Smooth muscle cell (in vitro differentiated cells): ENCODE measurements around the gene MSH6. TPM values are rescaled to one million over a fixed set of nuclear protein-coding genes. Genes with fewer than 3 reads are reported as not detected.
A peak's percentile ranks its signal among the peaks of the same experiment; 100 is the strongest.

ENCODE experiments used
- DNase-seq: peaks from one replicate; lab custom pipeline; 2025; ENCODE audit not compliant: unreplicated experiment; lab: John Stamatoyannopoulos, UW
- H2AFZ ChIP-seq: fragments of 200-600 bp; sonication (generic); 2 replicates; pipeline ENCODE4 v1.6.0; 2016; ENCODE audit warnings: antibody characterized with exemption, low read depth, mild to moderate bottlenecking
- H3F3A ChIP-seq: fragments of 200-600 bp; sonication (generic); 2 replicates; pipeline ENCODE4 v1.6.0; 2017; ENCODE audit warnings: antibody characterized with exemption, low read depth
- H3K27ac ChIP-seq: fragments of 200-600 bp; sonication (generic); 2 replicates; pipeline ENCODE4 v1.5.1; 2016; ENCODE audit warnings: low read depth, mild to moderate bottlenecking
- H3K27me3 ChIP-seq: fragments of 200-600 bp; sonication (generic); 2 replicates; pipeline ENCODE4 v1.6.1; 2016; ENCODE audit warnings: low read depth, mild to moderate bottlenecking
- H3K36me3 ChIP-seq: fragments of 200-600 bp; sonication (generic); 2 replicates; pipeline ENCODE4 v1.5.1; 2016; ENCODE audit warnings: low read depth
- H3K4me1 ChIP-seq: fragments of 200-600 bp; sonication (generic); 2 replicates; pipeline ENCODE4 v1.5.1; 2016; ENCODE audit warnings: low read depth
- H3K4me2 ChIP-seq: fragments of 200-600 bp; sonication (generic); 2 replicates; pipeline ENCODE4 v1.6.0; 2016; ENCODE audit warnings: mild to moderate bottlenecking
- H3K4me3 ChIP-seq: fragments of 200-600 bp; sonication (generic); 2 replicates; pipeline ENCODE4 v1.5.1; 2016; ENCODE audit warnings: mild to moderate bottlenecking
- H3K79me2 ChIP-seq: fragments of 200-600 bp; sonication (generic); 2 replicates; pipeline ENCODE4 v1.6.0; 2016; ENCODE audit warnings: low read depth, mild to moderate bottlenecking
- H3K9ac ChIP-seq: fragments of 200-600 bp; sonication (generic); 2 replicates; pipeline ENCODE4 v1.6.0; 2016; ENCODE audit warnings: low read depth
- H3K9me3 ChIP-seq: fragments of 200-600 bp; sonication (generic); replicated peaks from 2 replicates; pipeline ENCODE4 v1.5.1; 2016; ENCODE audit warnings: low read depth
- H4K20me1 ChIP-seq: fragments of 200-600 bp; sonication (generic); 2 replicates; pipeline ENCODE4 v1.6.0; 2016; ENCODE audit warnings: low read depth
- WGBS: methylation state at CpG from one replicate; pipeline ENCODE4 v1.1.7; 2016; ENCODE audit warnings: low lambda C conversion rate; 5-methylcytosine and 5-hydroxymethylcytosine counted together
- polyA plus RNA-seq: library from polyadenylated mRNA; unstranded; fragments of >200 nt; fragmentation: Nextera tagmentation; extraction: Ambion mirVana; gene quantifications from 2 replicates; pipeline ENCODE4 v1.2.1, GENCODE V29; 2016
- total RNA-seq: library from RNA; depleted of rRNA; stranded (reverse); fragments of >200 nt; gene quantifications from 2 replicates; pipeline ENCODE4 v1.2.3, GENCODE V29; 2014
- TF ChIP-seq, protein P1 (sequence below): fragments of 200-600 bp; sonication (generic); IDR thresholded peaks from 2 replicates; pipeline ENCODE4 v1.5.1; 2017; ENCODE audit warnings: borderline replicate concordance, mild to moderate bottlenecking, antibody characterized with exemption; ENCODE audit not compliant: insufficient read depth, poor library complexity, severe bottlenecking

Gene MSH6
- total and polyA plus RNA-seq, 2 experiments from 2014 or later, result 48.7 to 65.2 TPM

DNA sequence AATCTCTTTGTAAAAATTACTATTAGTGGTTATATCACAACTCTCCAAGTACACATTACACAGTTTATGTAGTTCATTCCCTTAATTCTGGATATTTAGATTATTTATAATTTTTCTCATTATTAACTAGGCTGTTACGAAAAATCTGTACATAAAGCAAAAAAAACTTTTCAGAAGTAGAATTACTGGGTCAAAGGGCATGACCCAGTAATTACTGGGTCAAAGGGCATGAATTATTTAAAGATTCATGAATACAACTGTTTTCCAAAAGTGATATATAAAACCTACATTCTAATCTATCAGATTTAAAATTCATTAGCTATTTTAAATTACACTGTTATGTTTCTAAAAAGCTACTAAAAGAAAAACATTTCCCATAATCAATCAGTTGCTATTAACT lies 55.3 kb downstream of the MSH6 start:
- no peaks in the 10 kb centered on the region for H3F3A ChIP-seq
- H3K27ac ChIP-seq, result no peak overlapping the region
- peaks cover 54% of the 10 kb centered on the region for H3K36me3 ChIP-seq
- 95% methylated on average over 1 of the region's 1 CpG for WGBS
- DNase-seq, result no peak
- H3K9ac ChIP-seq, result no peak overlapping the region
- H3K79me2 ChIP-seq, result peaks cover 52% of the 10 kb centered on the region
- H3K4me2 ChIP-seq, result no peak overlapping the region
- no peak overlapping the region for H3K4me3 ChIP-seq
- H3K4me1 ChIP-seq, result no peaks in the 10 kb centered on the region
- TF ChIP-seq, protein P1, sequence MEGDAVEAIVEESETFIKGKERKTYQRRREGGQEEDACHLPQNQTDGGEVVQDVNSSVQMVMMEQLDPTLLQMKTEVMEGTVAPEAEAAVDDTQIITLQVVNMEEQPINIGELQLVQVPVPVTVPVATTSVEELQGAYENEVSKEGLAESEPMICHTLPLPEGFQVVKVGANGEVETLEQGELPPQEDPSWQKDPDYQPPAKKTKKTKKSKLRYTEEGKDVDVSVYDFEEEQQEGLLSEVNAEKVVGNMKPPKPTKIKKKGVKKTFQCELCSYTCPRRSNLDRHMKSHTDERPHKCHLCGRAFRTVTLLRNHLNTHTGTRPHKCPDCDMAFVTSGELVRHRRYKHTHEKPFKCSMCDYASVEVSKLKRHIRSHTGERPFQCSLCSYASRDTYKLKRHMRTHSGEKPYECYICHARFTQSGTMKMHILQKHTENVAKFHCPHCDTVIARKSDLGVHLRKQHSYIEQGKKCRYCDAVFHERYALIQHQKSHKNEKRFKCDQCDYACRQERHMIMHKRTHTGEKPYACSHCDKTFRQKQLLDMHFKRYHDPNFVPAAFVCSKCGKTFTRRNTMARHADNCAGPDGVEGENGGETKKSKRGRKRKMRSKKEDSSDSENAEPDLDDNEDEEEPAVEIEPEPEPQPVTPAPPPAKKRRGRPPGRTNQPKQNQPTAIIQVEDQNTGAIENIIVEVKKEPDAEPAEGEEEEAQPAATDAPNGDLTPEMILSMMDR, result no peak
- H3K9me3 ChIP-seq, result no peaks in the 10 kb centered on the region
- no peak overlapping the region for H2AFZ ChIP-seq
- H3K27me3 ChIP-seq, result no peaks in the 10 kb centered on the region
- peaks cover 62% of the 10 kb centered on the region for H4K20me1 ChIP-seq

DNA sequence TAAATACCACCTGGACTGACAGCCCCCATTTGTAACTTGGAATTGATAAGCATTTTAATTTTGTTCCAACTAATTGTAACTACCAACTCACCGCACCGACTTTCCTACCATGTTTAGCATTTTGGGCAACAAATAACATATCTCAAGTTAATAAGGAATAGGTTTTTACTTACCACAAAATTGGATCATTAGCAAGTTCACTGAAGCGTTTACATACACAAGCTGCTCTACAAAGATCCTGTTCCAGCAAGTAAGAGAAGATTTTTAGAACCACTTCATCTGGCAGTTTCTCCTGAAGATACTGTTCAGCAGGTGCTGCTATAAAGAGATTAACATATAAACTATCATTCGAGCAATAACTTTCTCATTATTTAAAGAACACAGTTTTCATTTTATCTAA lies 55.7 kb downstream of the MSH6 start:
- no peak overlapping the region for H3K27ac ChIP-seq
- H3K4me1 ChIP-seq, result no peaks in the 10 kb centered on the region
- no peaks in the 10 kb centered on the region for H3K27me3 ChIP-seq
- H4K20me1 ChIP-seq, result peaks cover 62% of the 10 kb centered on the region
- DNase-seq, result no peak
- TF ChIP-seq, protein P1, result no peak
- no peak overlapping the region for H3K9ac ChIP-seq
- H3K4me3 ChIP-seq, result no peak overlapping the region
- H3K79me2 ChIP-seq, result peaks cover 55% of the 10 kb centered on the region
- peaks cover 3% of the 10 kb centered on the region for H3F3A ChIP-seq
- H3K4me2 ChIP-seq, result no peak overlapping the region
- no peak overlapping the region for H2AFZ ChIP-seq
- H3K9me3 ChIP-seq, result no peaks in the 10 kb centered on the region
- peaks cover 50% of the 10 kb centered on the region for H3K36me3 ChIP-seq
- 97% methylated on average over 4 of the region's 4 CpGs for WGBS

DNA sequence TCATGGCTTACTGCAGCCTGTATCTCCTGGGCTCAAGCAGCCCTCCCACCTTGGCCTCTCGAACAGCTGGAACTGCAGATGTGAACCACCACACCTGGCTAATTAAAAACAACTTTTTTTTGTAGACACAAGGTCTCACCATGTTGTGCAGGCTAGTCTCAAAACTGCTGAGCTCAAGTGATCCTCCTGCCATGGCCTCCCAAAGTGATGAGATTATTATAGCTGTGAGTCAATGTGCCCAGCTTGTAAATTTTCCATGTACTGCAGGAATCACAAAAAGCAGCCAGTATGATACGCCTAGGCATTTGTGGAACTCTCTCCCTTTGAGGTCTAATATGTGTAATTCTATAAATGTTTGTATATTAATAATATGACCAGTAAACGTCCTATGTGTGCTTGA lies 59.9 kb downstream of the MSH6 start:
- H3F3A ChIP-seq, result peaks cover 9% of the 10 kb centered on the region
- H3K27ac ChIP-seq, result peak overlapping the region; percentile 16
- no peak overlapping the region for H3K4me2 ChIP-seq
- H3K79me2 ChIP-seq, result peaks cover 95% of the 10 kb centered on the region
- no peak for DNase-seq
- H3K27me3 ChIP-seq, result no peaks in the 10 kb centered on the region
- no peak overlapping the region for H3K9ac ChIP-seq
- no peaks in the 10 kb centered on the region for H3K9me3 ChIP-seq
- H3K4me1 ChIP-seq, result no peaks in the 10 kb centered on the region
- WGBS, result 74% methylated on average over 3 of the region's 3 CpGs
- no peak overlapping the region for H3K4me3 ChIP-seq
- H2AFZ ChIP-seq, result no peak overlapping the region
- TF ChIP-seq, protein P1, result no peak
- H3K36me3 ChIP-seq, result peaks cover 18% of the 10 kb centered on the region
- H4K20me1 ChIP-seq, result peaks cover 94% of the 10 kb centered on the region

DNA sequence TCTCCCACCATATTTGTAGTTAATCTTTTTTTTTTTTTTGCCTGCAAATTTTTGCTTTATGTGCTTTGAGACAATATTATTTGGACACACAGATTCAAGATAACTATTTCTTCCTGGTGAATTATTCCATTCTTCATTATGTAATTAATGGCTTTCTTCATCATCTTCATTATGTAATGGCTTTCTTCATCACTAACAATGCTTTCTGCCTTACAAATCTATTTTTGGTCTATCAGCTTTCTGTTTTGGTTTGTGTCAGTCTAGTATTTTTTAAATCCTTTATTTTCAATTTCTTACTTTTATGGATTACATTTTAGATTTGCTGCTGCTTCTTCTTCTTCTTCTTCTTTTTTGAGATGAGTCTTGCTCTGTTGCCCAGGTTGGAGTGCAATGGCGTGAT lies 60.5 kb downstream of the MSH6 start:
- peaks cover 100% of the 10 kb centered on the region for H4K20me1 ChIP-seq
- DNase-seq, result no peak
- H2AFZ ChIP-seq, result no peak overlapping the region
- TF ChIP-seq, protein P1, result no peak
- no peak overlapping the region for H3K4me3 ChIP-seq
- peaks cover 13% of the 10 kb centered on the region for H3K36me3 ChIP-seq
- H3K4me1 ChIP-seq, result no peaks in the 10 kb centered on the region
- H3K9me3 ChIP-seq, result no peaks in the 10 kb centered on the region
- peaks cover 9% of the 10 kb centered on the region for H3F3A ChIP-seq
- H3K27me3 ChIP-seq, result no peaks in the 10 kb centered on the region
- no peak overlapping the region for H3K4me2 ChIP-seq
- peak overlapping the region; percentile 16 for H3K27ac ChIP-seq
- no peak overlapping the region for H3K9ac ChIP-seq
- peaks cover 98% of the 10 kb centered on the region for H3K79me2 ChIP-seq
- 100% methylated on average over 1 of the region's 1 CpG for WGBS
